ENCODE data around the gene ST8SIA4.

DNA sequence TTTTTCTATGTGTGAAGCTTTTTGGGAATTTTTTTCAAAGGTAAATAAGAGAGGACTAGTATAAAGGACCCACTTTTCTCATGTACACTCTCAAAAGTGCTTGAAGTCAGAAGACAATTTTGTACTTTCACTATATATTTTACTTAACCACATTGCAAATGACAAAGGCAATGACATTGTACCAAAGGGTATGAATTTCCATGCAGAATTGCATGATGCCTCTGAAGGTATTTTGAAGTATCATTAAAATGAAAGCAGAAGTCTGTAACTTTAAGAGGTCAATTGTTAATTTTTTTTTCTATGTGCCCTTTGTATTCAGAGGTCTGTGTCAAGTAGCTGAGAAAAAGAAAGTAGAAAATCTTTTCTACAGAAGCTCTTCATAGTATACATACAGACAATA, 84.7 kb downstream of the ST8SIA4 start:
- TF ChIP-seq, protein P1, sequence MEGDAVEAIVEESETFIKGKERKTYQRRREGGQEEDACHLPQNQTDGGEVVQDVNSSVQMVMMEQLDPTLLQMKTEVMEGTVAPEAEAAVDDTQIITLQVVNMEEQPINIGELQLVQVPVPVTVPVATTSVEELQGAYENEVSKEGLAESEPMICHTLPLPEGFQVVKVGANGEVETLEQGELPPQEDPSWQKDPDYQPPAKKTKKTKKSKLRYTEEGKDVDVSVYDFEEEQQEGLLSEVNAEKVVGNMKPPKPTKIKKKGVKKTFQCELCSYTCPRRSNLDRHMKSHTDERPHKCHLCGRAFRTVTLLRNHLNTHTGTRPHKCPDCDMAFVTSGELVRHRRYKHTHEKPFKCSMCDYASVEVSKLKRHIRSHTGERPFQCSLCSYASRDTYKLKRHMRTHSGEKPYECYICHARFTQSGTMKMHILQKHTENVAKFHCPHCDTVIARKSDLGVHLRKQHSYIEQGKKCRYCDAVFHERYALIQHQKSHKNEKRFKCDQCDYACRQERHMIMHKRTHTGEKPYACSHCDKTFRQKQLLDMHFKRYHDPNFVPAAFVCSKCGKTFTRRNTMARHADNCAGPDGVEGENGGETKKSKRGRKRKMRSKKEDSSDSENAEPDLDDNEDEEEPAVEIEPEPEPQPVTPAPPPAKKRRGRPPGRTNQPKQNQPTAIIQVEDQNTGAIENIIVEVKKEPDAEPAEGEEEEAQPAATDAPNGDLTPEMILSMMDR (IDR thresholded peaks at IDR 0.05; ENCODE audit: low read depth, low read length), result no peak
- no peak for TF ChIP-seq POLR2A (IDR thresholded peaks at IDR 0.05; ENCODE audit: extremely low read depth, insufficient read length)
- TF ChIP-seq, protein P2, sequence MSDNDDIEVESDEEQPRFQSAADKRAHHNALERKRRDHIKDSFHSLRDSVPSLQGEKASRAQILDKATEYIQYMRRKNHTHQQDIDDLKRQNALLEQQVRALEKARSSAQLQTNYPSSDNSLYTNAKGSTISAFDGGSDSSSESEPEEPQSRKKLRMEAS (IDR thresholded peaks at IDR 0.05; ENCODE audit: low read depth, low read length), result no peak
